ENCODE data around the gene RREB1.
A peak's percentile ranks its signal among the peaks of the same experiment; 100 is the strongest.
"Not testable (repeated sequence)": the region's sequence is repeated elsewhere in the genome, so short reads cannot be mapped to it uniquely, and the experiment has no call there.

Gene RREB1

GRCh38 chr6:7264686-7265384, 157.1 kb downstream of the RREB1 start:
- no peak for TF ChIP-seq CTCF (IDR thresholded peaks at IDR 0.05; ENCODE audit: low read depth, low read length, missing control alignments)
- DNase-seq: no peak
- H3K36me3 ChIP-seq (replicated peaks): no peaks in the 10 kb centered on the region
- no peak overlapping the region for H3K4me3 ChIP-seq (ENCODE audit: low read depth, low read length)
- H3K27ac ChIP-seq: no peak overlapping the region
- in situ Hi-C loops (cut with HindIII; ENCODE audit: low pct_ligation_motif_present, low sequenced_read_pairs): no loop called here
- no peaks in the 10 kb centered on the region for H3K27me3 ChIP-seq (replicated peaks)

GRCh38 chr6:7265385-7265726, 157.6 kb downstream of the RREB1 start:
- H3K36me3 ChIP-seq (replicated peaks); H3K27ac ChIP-seq; in situ Hi-C loops (cut with HindIII; ENCODE audit: low pct_ligation_motif_present, low sequenced_read_pairs); H3K4me3 ChIP-seq (ENCODE audit: low read depth, low read length); H3K27me3 ChIP-seq (replicated peaks); DNase-seq: not testable (repeated sequence)

- no peak for TF ChIP-seq CTCF (IDR thresholded peaks at IDR 0.05; ENCODE audit: low read depth, low read length, missing control alignments)
- H3K27ac ChIP-seq: no peak overlapping the region
Observed at GRCh38 chr6:7267071-7267465, 159.3 kb downstream of the RREB1 start.

GRCh38 chr6:7267466-7268091, 159.8 kb downstream of the RREB1 start:
- Histone ChIP-seq H3K4me3 (ENCODE audit: low read depth, low read length) (no peak overlapping the region), H3K36me3 (replicated peaks) (no peaks in the 10 kb centered on the region), H3K27ac (no peak overlapping the region), H3K27me3 (replicated peaks) (no peaks in the 10 kb centered on the region)
- DNase-seq: peak; percentile 96
- in situ Hi-C loops (cut with HindIII; ENCODE audit: low pct_ligation_motif_present, low sequenced_read_pairs): no loop called here
- no peak for TF ChIP-seq CTCF (IDR thresholded peaks at IDR 0.05; ENCODE audit: low read depth, low read length, missing control alignments)

More at GRCh38 chr6:7267071-7267465, 159.3 kb downstream of the RREB1 start:
- H3K4me3 ChIP-seq (ENCODE audit: low read depth, low read length): no peak overlapping the region
- no peaks in the 10 kb centered on the region for H3K27me3 ChIP-seq (replicated peaks)
- in situ Hi-C loops (cut with HindIII; ENCODE audit: low pct_ligation_motif_present, low sequenced_read_pairs): no loop called here
- no peaks in the 10 kb centered on the region for H3K36me3 ChIP-seq (replicated peaks)
- no peak for DNase-seq

- Histone ChIP-seq H3K27ac (no peak overlapping the region), H3K27me3 (replicated peaks) (no peaks in the 10 kb centered on the region), H3K36me3 (replicated peaks) (no peaks in the 10 kb centered on the region), H3K4me3 (ENCODE audit: low read depth, low read length) (no peak overlapping the region)
- in situ Hi-C loops (cut with HindIII; ENCODE audit: low pct_ligation_motif_present, low sequenced_read_pairs): no loop called here
- TF ChIP-seq CTCF (IDR thresholded peaks at IDR 0.05; ENCODE audit: low read depth, low read length, missing control alignments): no peak
- DNase-seq: no peak
Observed at GRCh38 chr6:7268362-7268761, 160.6 kb downstream of the RREB1 start.

GRCh38 chr6:7268816-7269555, 161.2 kb downstream of the RREB1 start:
- DNase-seq: no peak
- Histone ChIP-seq H3K36me3 (replicated peaks) (no peaks in the 10 kb centered on the region), H3K27me3 (replicated peaks) (no peaks in the 10 kb centered on the region), H3K4me3 (ENCODE audit: low read depth, low read length) (no peak overlapping the region), H3K27ac (no peak overlapping the region)
- TF ChIP-seq CTCF (IDR thresholded peaks at IDR 0.05; ENCODE audit: low read depth, low read length, missing control alignments): no peak
- in situ Hi-C loops (cut with HindIII; ENCODE audit: low pct_ligation_motif_present, low sequenced_read_pairs): no loop called here
